NCI-H1048 (cell line): ENCODE measurements around the gene PLA2G4A.

ENCODE experiments used
- DNase-seq: peaks from one replicate; lab custom pipeline; 2025; lab: John Stamatoyannopoulos, UW

The PLA2G4A gene

DNA sequence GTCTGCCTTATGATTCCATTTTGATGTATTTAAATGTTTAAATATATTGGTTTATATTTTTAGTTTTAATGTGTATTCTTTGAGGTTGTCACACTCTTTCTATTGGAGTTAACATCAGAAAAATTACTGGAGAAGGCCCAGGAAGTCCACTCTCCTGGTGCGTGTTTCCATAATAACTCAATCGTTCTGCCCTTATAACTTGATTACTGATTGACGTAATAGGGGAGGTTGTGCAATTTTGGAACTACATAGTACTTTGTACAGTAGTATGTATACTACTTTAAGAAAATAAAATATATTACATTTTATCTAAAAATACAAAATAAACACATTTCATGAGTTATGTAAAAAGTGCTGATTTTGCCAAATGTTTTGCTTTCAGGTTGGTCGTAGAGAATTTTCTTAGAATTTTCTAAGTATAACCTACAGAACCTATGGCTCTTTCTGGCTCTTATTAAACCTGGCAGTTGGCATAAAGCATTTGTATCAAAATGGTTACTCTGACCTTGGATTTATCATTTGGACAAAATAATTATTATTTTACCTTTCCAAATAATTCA is 5.7 kb downstream of the PLA2G4A start:
- no peak for DNase-seq

GRCh38 chr1:186835448-186835847 is 6.7 kb downstream of the PLA2G4A start:
- DNase-seq: no peak

GRCh38 chr1:186837806-186838205 is 9.1 kb downstream of the PLA2G4A start:
- DNase-seq: no peak

- DNase-seq: peak; percentile 67
Observed at GRCh38 chr1:186838380-186839040, 9.8 kb downstream of the PLA2G4A start.

DNA sequence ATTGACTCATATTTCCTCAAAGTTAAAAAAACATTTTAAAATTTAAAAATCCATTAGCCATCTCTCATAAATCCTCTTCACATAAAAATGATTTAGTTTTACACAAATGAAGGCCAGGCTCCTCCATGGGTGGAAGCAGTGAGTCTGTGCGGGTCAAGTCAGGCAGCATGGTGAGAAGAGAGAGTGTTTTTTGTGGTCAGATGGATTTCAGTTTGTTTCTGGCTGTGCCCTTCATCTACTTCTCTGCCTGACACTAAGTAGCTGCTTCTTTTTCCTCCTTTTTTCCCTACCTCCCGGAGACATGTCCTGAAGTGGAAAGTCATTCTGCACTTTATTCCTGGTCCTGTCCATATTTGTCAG is 10.3 kb downstream of the PLA2G4A start:
- no peak for DNase-seq

DNA sequence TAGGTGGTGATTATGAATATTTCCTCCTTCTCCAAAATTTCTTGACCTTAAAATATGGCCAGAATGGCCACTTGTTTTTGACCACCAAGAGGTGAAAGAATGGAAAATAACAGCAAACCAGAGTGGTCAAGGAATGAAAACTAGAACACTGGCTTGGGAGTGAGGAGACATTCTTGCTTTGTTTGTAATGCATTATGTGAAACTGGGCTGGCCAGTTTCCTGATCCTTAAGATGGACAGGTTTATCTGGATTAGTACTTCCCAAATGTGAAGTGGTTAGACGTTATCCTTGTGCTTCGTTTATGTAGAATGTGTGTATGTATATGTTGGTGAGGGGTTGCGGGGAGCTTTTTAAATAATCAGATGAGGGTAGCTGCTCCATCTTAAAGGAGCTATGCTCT is 12.8 kb downstream of the PLA2G4A start:
- DNase-seq: no peak

DNA sequence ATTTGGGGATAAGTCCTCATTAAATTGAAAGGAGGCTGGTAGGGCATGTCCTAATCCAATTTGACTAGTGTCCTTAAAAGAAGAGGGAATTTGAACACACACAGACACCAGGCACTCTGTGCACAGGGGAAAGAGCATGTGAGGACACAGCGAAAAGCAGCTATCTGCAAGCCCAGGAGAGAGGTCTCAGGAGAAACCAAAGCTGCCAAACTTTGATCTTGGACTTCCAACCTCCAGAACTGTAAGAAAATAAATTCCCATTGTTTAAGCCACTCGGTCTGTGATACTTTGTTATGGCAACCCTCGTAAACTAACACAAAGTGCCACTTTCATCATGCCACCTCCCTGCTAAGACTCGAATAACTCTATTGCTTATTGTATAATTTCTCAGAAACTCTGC is 13.8 kb downstream of the PLA2G4A start:
- no peak for DNase-seq

GRCh38 chr1:186843226-186843625 is 14.5 kb downstream of the PLA2G4A start:
- DNase-seq: peak; percentile 76

DNA sequence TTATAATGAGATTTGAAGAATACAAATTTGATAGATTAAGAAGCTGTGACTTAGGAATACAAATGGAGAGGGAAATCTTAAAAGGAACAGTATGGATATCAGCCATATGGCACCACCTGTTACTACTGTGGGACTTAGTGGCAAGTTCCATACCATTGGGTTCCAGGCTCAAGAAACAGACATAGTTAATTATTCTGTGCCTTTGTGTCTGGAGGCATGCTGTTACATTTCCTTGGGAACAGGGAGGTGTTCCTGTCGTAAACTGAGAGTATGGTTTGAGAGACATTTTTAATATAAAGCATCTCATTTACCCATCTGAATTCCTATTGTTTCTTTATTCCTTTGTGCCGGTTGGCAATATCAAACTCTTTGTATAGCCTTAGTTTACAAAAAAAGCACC is 15.2 kb downstream of the PLA2G4A start:
- no peak for DNase-seq

DNA sequence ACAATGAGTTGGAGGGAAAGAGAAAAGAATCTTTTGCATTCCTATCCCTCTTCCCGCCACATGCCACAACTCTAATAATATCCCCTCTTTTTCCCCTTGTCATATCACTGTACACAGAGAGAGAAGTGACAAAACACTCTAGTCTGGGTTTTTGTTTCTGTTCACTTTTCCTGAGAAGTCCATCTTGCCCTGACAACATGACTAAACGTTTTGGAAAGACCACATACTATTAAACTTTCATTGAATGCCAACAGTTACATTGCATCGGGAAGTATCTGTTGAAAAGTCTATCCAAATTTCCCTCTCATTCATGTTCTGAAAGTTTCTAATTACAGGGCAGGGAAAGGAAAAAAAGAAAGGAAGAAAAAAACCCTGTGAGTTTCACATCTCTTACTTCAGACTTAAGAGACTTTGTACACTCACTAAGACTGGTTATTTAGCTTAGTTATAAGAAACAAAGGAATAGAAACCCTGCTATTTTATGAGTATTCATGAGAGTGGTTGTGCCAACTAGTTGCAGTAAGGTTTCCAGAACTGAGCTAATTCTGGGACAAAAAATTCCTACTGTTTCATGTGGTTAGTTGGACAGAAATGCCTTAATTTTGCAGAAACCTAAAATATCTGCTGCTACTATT is 16.9 kb downstream of the PLA2G4A start:
- no peak for DNase-seq

GRCh38 chr1:186848509-186849130 is 19.9 kb downstream of the PLA2G4A start:
- DNase-seq: no peak

DNA sequence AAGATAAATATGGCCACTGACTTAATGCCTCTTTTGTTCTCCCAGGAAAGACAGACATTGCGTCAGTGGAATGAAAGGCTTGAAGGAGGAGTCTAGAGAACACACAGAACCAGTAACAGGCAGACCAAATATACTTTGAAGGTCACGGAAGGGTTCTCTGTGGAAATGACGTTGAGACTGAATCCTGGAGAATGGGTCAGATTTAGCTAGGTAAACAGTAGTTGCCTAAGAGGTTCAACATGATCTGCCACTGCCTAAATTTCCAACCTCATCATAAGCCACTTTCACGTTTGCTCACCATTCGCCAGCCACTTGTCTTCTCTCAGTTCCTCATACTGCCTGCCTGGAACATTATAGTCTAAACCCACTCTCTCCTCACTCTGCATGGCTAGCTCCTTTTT is 20.5 kb downstream of the PLA2G4A start:
- DNase-seq: no peak

GRCh38 chr1:186849826-186850225 is 21.1 kb downstream of the PLA2G4A start:
- DNase-seq: no peak

GRCh38 chr1:186854102-186854501 is 25.4 kb downstream of the PLA2G4A start:
- DNase-seq: no peak

GRCh38 chr1:186858923-186859322 is 30.2 kb downstream of the PLA2G4A start:
- DNase-seq: no peak

GRCh38 chr1:186859995-186860394 is 31.2 kb downstream of the PLA2G4A start:
- no peak for DNase-seq

GRCh38 chr1:186864296-186864695 is 35.5 kb downstream of the PLA2G4A start:
- peak; percentile 47 for DNase-seq

- DNase-seq: no peak
Observed at GRCh38 chr1:186865253-186865652, 36.5 kb downstream of the PLA2G4A start.

DNA sequence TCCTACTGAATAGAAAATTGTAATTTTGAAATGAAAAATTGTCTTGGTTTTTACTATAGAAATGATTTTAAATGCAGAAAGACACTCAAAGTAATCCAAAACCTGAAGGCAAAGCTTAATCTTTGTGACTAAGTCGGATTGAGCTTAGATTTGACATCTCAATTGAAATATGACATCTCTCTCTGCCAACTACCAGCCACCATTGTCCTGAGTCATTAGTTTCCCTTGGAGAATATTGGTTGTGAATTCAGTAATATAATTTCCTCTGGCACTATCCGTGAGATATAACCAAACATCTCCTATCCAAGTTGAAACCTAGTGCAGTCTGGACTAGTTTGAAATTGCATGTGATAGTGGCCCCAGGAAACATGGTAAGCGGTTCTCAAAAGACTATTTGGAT is 37.1 kb downstream of the PLA2G4A start:
- DNase-seq: no peak

DNA sequence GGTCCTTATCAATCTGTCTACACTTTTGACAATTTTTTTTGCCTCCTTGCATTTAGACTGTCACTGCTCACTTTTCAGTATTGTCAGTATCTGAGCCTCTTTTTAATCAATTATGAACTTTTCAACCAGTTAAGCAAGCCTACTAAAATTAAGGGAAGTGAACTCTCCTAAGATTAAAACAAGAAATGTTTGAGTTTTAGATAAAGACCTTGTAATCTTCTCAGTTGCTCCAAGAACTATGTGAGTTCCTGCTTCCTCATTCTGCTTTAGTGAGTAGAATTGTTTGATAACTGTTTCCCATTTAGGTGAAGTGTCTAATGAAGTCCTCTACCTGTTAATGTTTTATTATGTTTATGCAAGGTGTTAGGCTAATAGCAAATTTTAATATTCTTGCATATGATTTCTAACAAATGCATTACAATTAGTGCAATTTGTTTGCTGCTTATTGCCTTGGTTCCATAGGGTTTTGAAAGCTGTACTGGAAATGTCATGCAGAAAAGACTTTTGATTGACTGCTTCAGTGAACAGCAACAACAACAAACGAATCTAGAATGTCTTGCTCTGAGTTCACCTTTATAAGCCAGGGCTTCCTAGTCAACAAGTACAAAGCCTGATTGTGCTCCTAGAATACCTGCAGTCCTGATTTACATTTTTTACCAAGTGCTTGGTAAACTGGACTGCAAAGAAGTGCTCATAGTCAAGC is 40.9 kb downstream of the PLA2G4A start:
- DNase-seq: peak; percentile 63

- DNase-seq: no peak
Observed at GRCh38 chr1:186871784-186872183, 43.0 kb downstream of the PLA2G4A start.

DNA sequence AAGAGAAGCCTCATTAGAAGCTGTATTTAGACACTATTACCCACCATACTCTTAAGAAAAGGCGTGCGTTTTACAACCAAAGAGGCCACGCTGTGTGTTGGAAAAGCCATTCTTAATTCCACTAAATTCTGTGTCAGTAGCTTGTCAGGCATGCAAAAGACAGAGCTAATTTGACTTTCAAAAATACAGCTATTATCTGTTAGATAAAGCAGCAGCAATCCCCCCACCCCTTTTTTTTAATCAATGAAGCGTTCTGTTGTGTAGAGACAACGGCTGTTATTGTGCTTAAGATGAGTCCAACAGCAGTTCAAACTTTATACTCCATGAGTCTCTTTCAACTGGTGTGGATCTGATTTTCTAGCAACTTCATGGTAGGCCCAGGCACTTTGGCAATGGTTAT is 43.5 kb downstream of the PLA2G4A start:
- DNase-seq: peak; percentile 89

DNA sequence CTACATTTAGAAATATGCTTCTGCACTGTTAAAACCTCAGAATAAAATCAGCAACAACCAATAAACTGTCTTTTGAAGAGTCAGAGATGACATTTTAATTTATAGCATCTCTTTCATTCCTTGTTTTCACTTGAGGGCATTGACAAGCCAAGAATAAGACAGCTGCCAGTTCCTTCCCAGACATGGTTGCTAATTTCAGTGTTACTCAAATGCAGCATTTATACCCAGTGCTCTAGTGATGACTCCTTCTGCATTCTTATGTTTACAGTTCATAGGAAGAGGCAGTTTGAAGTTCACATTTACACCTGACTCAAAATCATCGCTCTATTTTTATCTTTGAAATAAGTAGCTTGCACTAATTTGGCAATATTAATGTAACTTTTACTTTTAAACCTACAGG is 44.9 kb downstream of the PLA2G4A start:
- DNase-seq: no peak
